Measurements from ENCODE around the gene XRRA1.

GRCh38 chr11:74942073-74942759 lies 6.7 kb downstream of the XRRA1 start:
- TF ChIP-seq RCOR1 (IDR thresholded peaks at IDR 0.05; ENCODE audit: insufficient replicate concordance, low read length) = no peak
- no peak for TF ChIP-seq FOS (IDR thresholded peaks at IDR 0.05; ENCODE audit: low read depth, low read length)
- TF ChIP-seq, protein P1, sequence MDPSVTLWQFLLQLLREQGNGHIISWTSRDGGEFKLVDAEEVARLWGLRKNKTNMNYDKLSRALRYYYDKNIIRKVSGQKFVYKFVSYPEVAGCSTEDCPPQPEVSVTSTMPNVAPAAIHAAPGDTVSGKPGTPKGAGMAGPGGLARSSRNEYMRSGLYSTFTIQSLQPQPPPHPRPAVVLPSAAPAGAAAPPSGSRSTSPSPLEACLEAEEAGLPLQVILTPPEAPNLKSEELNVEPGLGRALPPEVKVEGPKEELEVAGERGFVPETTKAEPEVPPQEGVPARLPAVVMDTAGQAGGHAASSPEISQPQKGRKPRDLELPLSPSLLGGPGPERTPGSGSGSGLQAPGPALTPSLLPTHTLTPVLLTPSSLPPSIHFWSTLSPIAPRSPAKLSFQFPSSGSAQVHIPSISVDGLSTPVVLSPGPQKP (IDR thresholded peaks at IDR 0.05; ENCODE audit: borderline replicate concordance, low read depth, low read length) = no peak
- TF ChIP-seq RFX5 (IDR thresholded peaks at IDR 0.05; ENCODE audit: low read depth, low read length) = no peak
- no peak for TF ChIP-seq CTCF (conservative IDR thresholded peaks at IDR 0.05; ENCODE audit: low read depth, low read length)
- TF ChIP-seq RAD21 (IDR thresholded peaks at IDR 0.05; ENCODE audit: low read length) = no peak
